ENCODE data around the gene TFAP2E.

GRCh38 chr1:35588197-35588910 lies 15.2 kb downstream of the TFAP2E start:
- TF ChIP-seq CTCF (IDR thresholded peaks at IDR 0.05) (no peak), POLR2AphosphoS5 (IDR thresholded peaks at IDR 0.05) (no peak)

Data from upper lobe of left lung (tissue), 4 donors.